ENCODE data around the gene GOLM1. TPM values are rescaled to one million over a fixed set of nuclear protein-coding genes. Genes with fewer than 3 reads are reported as not detected.

The GOLM1 gene
- total and polyA plus RNA-seq, 2 of the 8 experiments (the other 6 are each of a cell fraction or from before 2014, with no cell fraction given) = 45.9 to 88.9 TPM

DNA sequence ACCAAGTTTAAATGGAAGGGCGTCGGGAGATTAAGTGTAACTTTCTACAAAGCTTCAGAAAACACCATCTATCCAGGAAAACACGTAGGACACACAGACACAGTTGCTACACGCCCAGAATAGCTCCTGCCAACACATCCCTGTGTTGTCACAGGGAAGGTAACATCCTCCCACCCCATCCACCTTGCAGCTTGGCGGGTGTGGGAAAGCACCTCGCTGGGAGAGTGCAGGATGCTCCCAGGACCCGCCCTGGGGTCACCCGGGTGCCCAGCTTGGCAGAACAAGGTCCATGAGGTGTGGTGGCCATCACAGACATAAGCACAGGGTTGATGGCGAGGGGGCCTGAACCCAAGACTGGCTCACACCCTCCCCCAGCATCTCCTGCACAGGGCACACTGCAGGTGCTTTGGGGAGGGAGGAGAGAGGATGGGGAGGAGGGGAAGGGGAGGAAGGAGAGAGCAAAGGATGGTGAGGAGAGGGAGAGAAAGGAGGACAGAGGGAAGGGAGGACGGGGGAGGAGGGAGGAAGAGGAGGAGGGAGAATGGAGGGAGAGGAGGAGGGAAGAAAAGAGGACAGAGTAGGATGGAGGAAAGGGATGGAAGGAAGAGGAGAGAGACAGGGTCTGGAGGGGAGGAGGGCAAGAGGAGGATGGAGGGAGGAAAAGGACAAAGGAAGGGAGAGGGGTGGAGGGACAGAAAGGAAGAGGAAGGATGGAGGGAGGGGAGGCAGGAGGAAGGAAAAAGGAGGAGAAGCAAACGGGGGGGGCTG lies 37.2 kb downstream of the GOLM1 start:
- Histone ChIP-seq H3K4me2 (ENCODE audit: insufficient read depth in 1 of 2, low read depth in 2 of 2, low read length in 2 of 2) (no peak overlapping the region), H4K91ac (replicated peaks; ENCODE audit: insufficient read length, low read length) (no peak overlapping the region), H3K14ac (ENCODE audit: insufficient read length) (no peak overlapping the region), H2BK20ac (ENCODE audit: low read length) (no peak overlapping the region), H3K27ac (ENCODE audit: low read depth, low read length) (no peak overlapping the region), H3K18ac (ENCODE audit: extremely low read depth, low read length) (no peak overlapping the region), H3K4me1 (replicated peaks in 1 of 4; ENCODE audit: control insufficient read depth in 3 of 4, insufficient read depth in 4 of 4, low read length in 3 of 4) (peaks cover 0 to 14% (median 4%) of the 10 kb centered on the region in 4 experiments; a peak in 4 of 7 replicates), H3K27me3 (replicated peaks in 1 of 4; ENCODE audit: control insufficient read depth in 3 of 4, extremely low read depth in 1 of 4, insufficient read depth in 3 of 4, low read length in 3 of 4) (no peaks in the 10 kb centered on the region), H3K4me3 (ENCODE audit: extremely low read depth in 1 of 4, insufficient read depth in 2 of 4, low read depth in 3 of 4, low read length in 4 of 4) (no peak overlapping the region), H2BK15ac (ENCODE audit: low read length) (no peak overlapping the region), H3K9me3 (ENCODE audit: insufficient read depth in 2 of 2, low read depth in 1 of 2, low read length in 1 of 2) (no peaks in the 10 kb centered on the region), H3K56ac (replicated peaks; ENCODE audit: insufficient read length, low read depth, low read length) (no peak overlapping the region), H2AK5ac (ENCODE audit: low read depth, low read length) (no peak overlapping the region), H4K8ac (ENCODE audit: extremely low read depth, insufficient read depth, low read length) (no peak overlapping the region), H3K23me2 (ENCODE audit: low read depth, low read length) (0 out of 2 replicates have a peak, but pooled peaks cover 2% of the 10 kb centered on the region), H4K20me1 (replicated peaks in 1 of 2; ENCODE audit: control insufficient read depth in 1 of 2, insufficient read depth in 2 of 2, low read length in 2 of 2) (peaks cover 1 to 11% of the 10 kb centered on the region in 2 experiments), H3K4ac (replicated peaks; ENCODE audit: insufficient read length, low read depth, low read length) (no peak overlapping the region), H2AFZ (ENCODE audit: low read length) (no peak overlapping the region), H2BK120ac (replicated peaks; ENCODE audit: low read depth, low read length) (no peak overlapping the region), H3K79me2 (ENCODE audit: control insufficient read depth in 1 of 2, insufficient read depth in 2 of 2, low read length in 2 of 2) (peaks cover 0 to 2% of the 10 kb centered on the region in 2 experiments; a peak in 2 of 4 replicates), H3K36me3 (ENCODE audit: control insufficient read depth in 2 of 4, insufficient read depth in 4 of 4, low read length in 3 of 4) (no peaks in the 10 kb centered on the region; a peak in 1 of 8 replicates), H2BK12ac (ENCODE audit: low read depth, low read length) (0 out of 2 replicates have a peak overlapping the region, but pooled peaks have one; percentile 17), H4K5ac (ENCODE audit: insufficient read length, low read depth, low read length) (no peak overlapping the region), H3K9ac (replicated peaks in 1 of 4; ENCODE audit: extremely low read depth in 1 of 4, low read depth in 3 of 4, low read length in 3 of 4) (no peak overlapping the region), H2BK5ac (ENCODE audit: low read depth, low read length) (0 out of 2 replicates have a peak overlapping the region, but pooled peaks have one; percentile 35), H3K79me1 (ENCODE audit: low read depth, low read length) (no peaks in the 10 kb centered on the region; the same call in none of the 2 replicates), H3K23ac (ENCODE audit: insufficient read length) (no peak overlapping the region)
- FAIRE-seq (no peak), DNase-seq (ENCODE audit: low read depth in 1 of 2, low spot score in 2 of 2) (no peak)
- CTCF ChIA-PET (ENCODE audit: partially characterized antibody) = interaction anchor here (1.1 to 2.0 kb wide), 2 partner anchors 17 to 140 kb away, joined by 3 to 7 read pairs; no protein-coding TSS in a partner anchor
- TF ChIP-seq NANOG (IDR thresholded peaks at IDR 0.05; ENCODE audit: insufficient read depth, low read depth, low read length, poor library complexity, severe bottlenecking) = no peak
- TF ChIP-seq TCF12 (IDR thresholded peaks at IDR 0.05; ENCODE audit: low read depth, low read length) = no peak
- WGBS, 2 experiments (ENCODE audit: extremely low coverage in 1 of 2, insufficient coverage in 1 of 2, insufficient read length in 1 of 2, insufficient replicate concordance in 2 of 2, low coverage in 1 of 2, low lambda C conversion rate in 2 of 2, missing lambda C conversion rate in 1 of 2) = 78% methylated on average over 11 of the region's 11 CpGs; no CpG with 5 or more reads in 1 of the 2 experiments
- POLR2A ChIA-PET (ENCODE audit: partially characterized antibody) = interaction anchor here (1.3 kb wide), 1 partner anchor 37 kb away, joined by 3 read pairs; the partner anchor contains the start of gene GOLM1
